SJSA1 (cell line): ENCODE results near the gene MIEF2. TPM values are rescaled to one million over a fixed set of nuclear protein-coding genes. Genes with fewer than 3 reads are reported as not detected.
"Not testable (repeated sequence)": the region's sequence is repeated elsewhere in the genome, so short reads cannot be mapped to it uniquely, and the experiment has no call there.

Experiments
- DNase-seq, 2 experiments: peaks; one replicate each; pipeline ENCODE4 v3.0.0-alpha.2; 2015 to 2020; ENCODE audit warnings: low spot score in 2 of 2, low read depth in 1 of 2
- H3K27ac ChIP-seq: fragments of 250-450 bp; sonication (Bioruptor Pico); 2 replicates; pipeline ENCODE4 v1.5.1; 2020; ENCODE audit warnings: mild to moderate bottlenecking, moderate library complexity
- H3K27me3 ChIP-seq: fragments of 250-450 bp; sonication (Bioruptor Pico); replicated peaks from 2 replicates; pipeline ENCODE4 v1.5.1; 2020; ENCODE audit warnings: mild to moderate bottlenecking, moderate library complexity
- H3K36me3 ChIP-seq: fragments of 250-450 bp; sonication (Bioruptor Pico); 2 replicates; pipeline ENCODE4 v1.5.1; 2020; ENCODE audit warnings: mild to moderate bottlenecking
- H3K4me1 ChIP-seq: fragments of 250-450 bp; sonication (Bioruptor Pico); replicated peaks from 2 replicates; pipeline ENCODE4 v1.6.1; 2021; ENCODE audit warnings: mild to moderate bottlenecking
- H3K4me3 ChIP-seq: fragments of 250-450 bp; sonication (Bioruptor Pico); 2 replicates; pipeline ENCODE4 v1.5.1; 2020; ENCODE audit warnings: mild to moderate bottlenecking
- H3K9me3 ChIP-seq: fragments of 250-450 bp; sonication (Bioruptor Pico); replicated peaks from 2 replicates; pipeline ENCODE4 v1.5.1; 2020; ENCODE audit warnings: mild to moderate bottlenecking
- total RNA-seq: library from RNA; depleted of rRNA; stranded (reverse); fragments of >200 nt; shearing (Covaris generic); gene quantifications from 2 replicates; pipeline ENCODE4 v1.2.3, GENCODE V29; 2014; rRNA removed

The MIEF2 gene
- total RNA-seq, result 5.3 and 14.8 TPM in 2 replicates

- peaks cover 54% of the 10 kb centered on the region for H3K36me3 ChIP-seq
- peaks cover 37% of the 10 kb centered on the region for H3K4me1 ChIP-seq
- peak within 1 kb of the TSS; percentile 34 for H3K27ac ChIP-seq
- peak within 1 kb of the TSS; percentile 69 for H3K4me3 ChIP-seq
- H3K9me3 ChIP-seq, result no peaks in the 10 kb centered on the region
- no peaks in the 10 kb centered on the region for H3K27me3 ChIP-seq
- DNase-seq, result peak; percentile 87 to 93
These were observed at the start of gene MIEF2 for GRCh38 chr17:18260332-18261145. MIEF2 (plus strand) TSS chr17:18260662; CDS start chr17:18262721, 2,059 bp downstream.

DNA sequence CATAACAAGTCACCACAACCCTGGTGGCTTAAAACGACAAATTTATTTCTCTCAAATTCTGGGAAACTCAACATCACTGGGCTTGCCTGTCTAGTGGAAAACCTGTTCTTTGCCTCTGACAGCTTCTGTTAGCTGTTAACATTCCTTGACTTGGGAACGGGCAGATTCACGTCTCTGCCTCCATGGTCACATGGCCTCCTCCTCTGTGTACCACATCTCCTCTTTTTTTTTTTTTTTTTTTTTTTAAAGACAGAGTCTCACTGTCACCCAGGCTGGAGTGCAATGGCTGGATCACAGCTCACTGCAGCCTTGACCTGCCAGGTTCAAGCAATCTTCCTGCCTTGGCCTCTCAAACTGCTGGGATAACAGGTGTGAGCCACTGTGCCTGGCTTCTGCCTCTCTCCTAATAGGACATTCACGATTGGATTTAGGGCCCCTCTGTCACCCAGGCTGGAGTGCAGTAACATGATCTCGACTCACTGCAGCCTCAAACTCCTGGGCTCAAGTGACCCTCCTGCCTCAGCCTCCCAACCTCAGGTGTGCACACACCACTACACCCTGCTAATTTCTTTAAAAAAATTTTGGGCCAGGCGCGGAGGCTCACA is 46.7 kb upstream of the MIEF2 start:
- Histone ChIP-seq H3K4me3 (no peak overlapping the region), H3K4me1 (no peaks in the 10 kb centered on the region), H3K27me3 (no peaks in the 10 kb centered on the region), H3K36me3 (peaks cover 13% of the 10 kb centered on the region), H3K27ac (no peak overlapping the region), H3K9me3 (0 out of 2 replicates have a peak, but pooled peaks cover 2% of the 10 kb centered on the region)
- DNase-seq, result no peak

GRCh38 chr17:18216906-18217305 is 43.6 kb upstream of the MIEF2 start:
- H3K27ac ChIP-seq, H3K27me3 ChIP-seq, H3K9me3 ChIP-seq, H3K4me3 ChIP-seq, H3K36me3 ChIP-seq, DNase-seq: not testable (repeated sequence)
- peaks cover 14% of the 10 kb centered on the region for H3K4me1 ChIP-seq

DNA sequence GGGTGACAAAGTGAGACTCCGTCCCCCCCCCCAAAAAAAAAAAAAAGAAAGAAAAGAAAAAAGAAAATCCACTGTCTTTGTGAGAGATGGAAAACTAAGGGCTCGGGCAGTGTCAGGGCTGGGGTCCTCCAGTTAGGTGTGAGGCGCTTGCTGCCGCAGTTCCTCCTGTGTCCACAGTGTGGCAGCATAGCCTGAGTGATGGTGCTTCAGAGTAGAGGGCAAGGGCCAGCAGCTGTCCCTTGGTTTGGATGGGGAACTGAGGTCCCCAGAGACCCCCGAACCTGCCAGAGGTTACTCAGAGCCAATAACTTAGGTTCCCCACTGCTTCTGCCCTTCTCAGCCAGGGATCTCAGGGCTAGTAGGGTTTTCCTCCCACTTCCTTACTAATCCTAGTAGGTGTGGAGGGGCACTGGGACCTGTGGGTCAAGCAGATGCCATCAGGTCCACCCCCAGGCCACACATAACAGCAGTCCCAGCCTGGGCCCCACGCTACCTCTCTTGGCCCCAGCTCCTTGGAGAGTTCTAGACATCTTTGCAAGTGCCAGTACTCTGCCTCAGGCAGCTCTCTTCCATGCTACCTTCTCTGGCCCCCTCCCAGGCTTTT is 42.9 kb upstream of the MIEF2 start:
- Histone ChIP-seq H3K36me3 (no peaks in the 10 kb centered on the region), H3K27ac (no peak overlapping the region), H3K9me3 (0 out of 2 replicates have a peak, but pooled peaks cover 2% of the 10 kb centered on the region), H3K27me3 (no peaks in the 10 kb centered on the region), H3K4me1 (peaks cover 14% of the 10 kb centered on the region), H3K4me3 (no peak overlapping the region)
- peak; percentile 56 to 61 for DNase-seq

- no peak overlapping the region for H3K27ac ChIP-seq
- H3K4me1 ChIP-seq, result peaks cover 14% of the 10 kb centered on the region
- H3K9me3 ChIP-seq, result 0 out of 2 replicates have a peak, but pooled peaks cover 2% of the 10 kb centered on the region
- H3K27me3 ChIP-seq, result no peaks in the 10 kb centered on the region
- DNase-seq, result no peak
- H3K4me3 ChIP-seq, result no peak overlapping the region
- no peaks in the 10 kb centered on the region for H3K36me3 ChIP-seq
These were observed 41.6 kb upstream of the MIEF2 start for GRCh38 chr17:18218756-18219415.

GRCh38 chr17:18224053-18224386 is 36.4 kb upstream of the MIEF2 start:
- H3K27me3 ChIP-seq, result no peaks in the 10 kb centered on the region
- H3K4me1 ChIP-seq, result peaks cover 31% of the 10 kb centered on the region
- H3K4me3 ChIP-seq, result no peak overlapping the region
- no peaks in the 10 kb centered on the region for H3K9me3 ChIP-seq
- DNase-seq, result no peak
- H3K36me3 ChIP-seq, result no peaks in the 10 kb centered on the region
- no peak overlapping the region for H3K27ac ChIP-seq

GRCh38 chr17:18224387-18225120 is 35.9 kb upstream of the MIEF2 start:
- peak overlapping the region; percentile 38; the same call in 1 of the 2 replicates for H3K27ac ChIP-seq
- DNase-seq, result no peak
- H3K9me3 ChIP-seq, result no peaks in the 10 kb centered on the region
- no peaks in the 10 kb centered on the region for H3K27me3 ChIP-seq
- peaks cover 31% of the 10 kb centered on the region for H3K4me1 ChIP-seq
- peak overlapping the region; percentile 69 for H3K4me3 ChIP-seq
- H3K36me3 ChIP-seq, result no peaks in the 10 kb centered on the region

- Histone ChIP-seq H3K4me3 (peak within 1 kb of the TSS; percentile 69), H3K27me3 (no peaks in the 10 kb centered on the region), H3K27ac (peak within 1 kb of the TSS; percentile 38; the same call in 1 of the 2 replicates), H3K4me1 (peaks cover 31% of the 10 kb centered on the region), H3K9me3 (no peaks in the 10 kb centered on the region), H3K36me3 (no peaks in the 10 kb centered on the region)
- peak; percentile 77 to 95 for DNase-seq
These were observed 35.3 kb upstream of the MIEF2 start, which contains the start of gene LLGL1 for GRCh38 chr17:18225121-18225641. LLGL1 (plus strand) TSS chr17:18225635; CDS start chr17:18225683, 48 bp downstream.

GRCh38 chr17:18225642-18226283 is 34.7 kb upstream of the MIEF2 start:
- H3K4me1 ChIP-seq, result peaks cover 27% of the 10 kb centered on the region
- DNase-seq, result peak in 1 of 2 experiments; percentile 34
- H3K27ac ChIP-seq, result no peak overlapping the region; the same call in 1 of the 2 replicates
- no peaks in the 10 kb centered on the region for H3K36me3 ChIP-seq
- H3K27me3 ChIP-seq, result no peaks in the 10 kb centered on the region
- H3K4me3 ChIP-seq, result peak overlapping the region; percentile 69
- H3K9me3 ChIP-seq, result no peaks in the 10 kb centered on the region

DNA sequence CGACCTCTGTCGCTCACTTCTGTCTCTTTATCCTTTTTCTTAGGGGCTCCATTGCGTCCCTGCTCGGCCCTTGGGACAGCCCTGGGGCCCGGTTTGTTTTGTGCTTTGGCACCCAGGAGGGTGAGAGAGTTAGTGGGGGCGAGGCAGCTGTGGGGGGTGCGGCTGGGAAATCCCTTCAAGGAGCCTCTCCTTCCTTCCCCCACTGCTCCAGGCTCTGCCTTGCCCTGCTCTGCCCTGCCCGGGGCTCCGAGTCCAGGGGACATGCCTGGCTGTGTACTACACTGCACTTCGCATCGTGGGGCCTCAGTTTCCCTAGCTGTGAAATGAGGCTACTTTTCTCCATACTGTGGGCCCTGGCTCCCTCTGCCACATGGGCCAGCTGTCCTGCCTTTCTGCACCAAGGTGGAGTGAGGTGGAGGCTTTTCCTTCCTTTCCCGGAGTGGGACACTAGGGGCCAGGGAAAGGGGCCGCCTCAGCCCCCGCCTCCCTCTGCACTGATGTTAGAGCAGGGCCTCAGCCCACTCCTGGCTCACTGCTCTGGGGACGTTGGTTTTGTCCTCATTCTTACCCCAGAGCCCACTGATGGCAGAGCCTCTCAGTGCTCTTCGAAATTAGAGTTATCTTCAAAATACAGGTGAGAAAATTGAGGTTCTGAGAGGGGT is 34.0 kb upstream of the MIEF2 start:
- Histone ChIP-seq H3K27ac (no peak overlapping the region), H3K36me3 (no peaks in the 10 kb centered on the region), H3K4me3 (peak overlapping the region; percentile 69), H3K9me3 (no peaks in the 10 kb centered on the region), H3K4me1 (peaks cover 21% of the 10 kb centered on the region), H3K27me3 (no peaks in the 10 kb centered on the region)
- DNase-seq, result no peak

- no peak for DNase-seq
- no peak overlapping the region for H3K27ac ChIP-seq
- no peaks in the 10 kb centered on the region for H3K27me3 ChIP-seq
- H3K9me3 ChIP-seq, result no peaks in the 10 kb centered on the region
- no peak overlapping the region for H3K4me3 ChIP-seq
- H3K36me3 ChIP-seq, result no peaks in the 10 kb centered on the region; the same call in 1 of the 2 replicates
- peaks cover 18% of the 10 kb centered on the region for H3K4me1 ChIP-seq
These were observed 32.8 kb upstream of the MIEF2 start for GRCh38 chr17:18227635-18228034.

DNA sequence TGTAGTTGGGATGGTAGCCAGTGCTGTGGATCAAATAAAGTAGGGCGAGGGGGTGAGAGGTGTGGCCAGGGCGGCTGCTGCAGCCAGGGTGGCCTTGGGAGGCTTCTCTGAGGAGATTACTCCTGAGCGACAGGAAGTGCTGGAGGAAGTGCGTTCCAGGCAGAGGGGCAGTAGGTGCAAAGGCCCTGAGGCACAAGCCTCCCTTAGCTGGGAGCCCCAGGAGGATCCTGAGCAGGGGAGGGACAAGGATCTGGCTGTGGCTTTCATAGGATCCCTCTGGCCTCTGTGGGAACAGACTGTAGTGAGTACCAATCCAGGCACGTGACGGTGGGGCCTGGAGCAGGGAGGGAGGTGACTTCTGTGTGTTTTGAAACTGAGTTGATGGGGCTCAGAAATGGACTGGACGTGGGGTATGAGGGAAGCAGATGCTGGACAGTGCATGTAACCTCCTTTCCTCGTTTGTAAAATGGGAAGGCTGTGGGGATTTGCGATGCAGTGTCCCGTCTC is 32.2 kb upstream of the MIEF2 start:
- no peak overlapping the region for H3K4me3 ChIP-seq
- H3K36me3 ChIP-seq, result no peaks in the 10 kb centered on the region; the same call in 1 of the 2 replicates
- peaks cover 18% of the 10 kb centered on the region for H3K4me1 ChIP-seq
- no peak overlapping the region for H3K27ac ChIP-seq
- H3K9me3 ChIP-seq, result no peaks in the 10 kb centered on the region
- H3K27me3 ChIP-seq, result no peaks in the 10 kb centered on the region
- no peak for DNase-seq
